Hypothalamus (tissue), 51 donors: ENCODE results near the gene HNRNPF.

ENCODE experiments used
- DNase-seq, 51 donors: peaks; one replicate each; lab custom pipeline; 2025; lab: John Stamatoyannopoulos, UW

HNRNPF gene

GRCh38 chr10:43383204-43383971 is 25.6 kb downstream of the HNRNPF start:
- DNase-seq, result no peak

- no peak for DNase-seq
These were observed 28.3 kb downstream of the HNRNPF start for GRCh38 chr10:43380610-43381222.

GRCh38 chr10:43377424-43377883 is 31.5 kb downstream of the HNRNPF start:
- no peak for DNase-seq

GRCh38 chr10:43376828-43377423 is 32.1 kb downstream of the HNRNPF start:
- DNase-seq, result no peak

GRCh38 chr10:43376046-43376635 is 32.8 kb downstream of the HNRNPF start:
- no peak for DNase-seq

- DNase-seq, result no peak
These were observed 33.5 kb downstream of the HNRNPF start for GRCh38 chr10:43375401-43376020.

- no peak for DNase-seq
These were observed 34.8 kb downstream of the HNRNPF start for GRCh38 chr10:43374194-43374593.

GRCh38 chr10:43373461-43373860 is 35.5 kb downstream of the HNRNPF start:
- no peak for DNase-seq

- peak in 44 of 51 donors; percentile 10 to 94 (median 64) for DNase-seq
These were observed 36.1 kb downstream of the HNRNPF start for GRCh38 chr10:43372765-43373361.

GRCh38 chr10:43371418-43371817 is 37.6 kb downstream of the HNRNPF start, which contains the start of gene FXYD4:
Gene FXYD4 (plus strand): TSS chr10:43371636. CDS start chr10:43373747, 2,111 bp downstream.
- no peak for DNase-seq

GRCh38 chr10:43370671-43371215 is 38.2 kb downstream of the HNRNPF start:
- no peak for DNase-seq

GRCh38 chr10:43369921-43370320 is 39.1 kb downstream of the HNRNPF start:
- no peak for DNase-seq

- DNase-seq, result no peak
These were observed 44.0 kb downstream of the HNRNPF start for GRCh38 chr10:43365001-43365400.

GRCh38 chr10:43362191-43362839 is 46.7 kb downstream of the HNRNPF start:
- DNase-seq, result peak; percentile 22 to 96 (median 87)

- no peak for DNase-seq
These were observed 47.3 kb downstream of the HNRNPF start for GRCh38 chr10:43361547-43362190.

- DNase-seq, result no peak
These were observed 48.9 kb downstream of the HNRNPF start for GRCh38 chr10:43360086-43360485.

- peak in 3 of 51 donors; percentile 13 to 44 (median 37) for DNase-seq
These were observed 53.1 kb downstream of the HNRNPF start for GRCh38 chr10:43355749-43356371.

GRCh38 chr10:43354879-43355380 is 54.1 kb downstream of the HNRNPF start:
- no peak for DNase-seq

GRCh38 chr10:43354330-43354635 is 54.7 kb downstream of the HNRNPF start:
- DNase-seq, result no peak
